GM21423 (cell line): Measurements from ENCODE around the gene DHTKD1.
"Not testable (repeated sequence)": the region's sequence is repeated elsewhere in the genome, so short reads cannot be mapped to it uniquely, and the experiment has no call there.

Experiments
- ATAC-seq: cut with Tn5 transposase; IDR thresholded peaks from one replicate; pipeline ENCODE4 v1.9.1; 2021; ENCODE audit warnings: mild to moderate bottlenecking, moderate library complexity; ENCODE audit not compliant: unreplicated experiment

DHTKD1 gene

DNA sequence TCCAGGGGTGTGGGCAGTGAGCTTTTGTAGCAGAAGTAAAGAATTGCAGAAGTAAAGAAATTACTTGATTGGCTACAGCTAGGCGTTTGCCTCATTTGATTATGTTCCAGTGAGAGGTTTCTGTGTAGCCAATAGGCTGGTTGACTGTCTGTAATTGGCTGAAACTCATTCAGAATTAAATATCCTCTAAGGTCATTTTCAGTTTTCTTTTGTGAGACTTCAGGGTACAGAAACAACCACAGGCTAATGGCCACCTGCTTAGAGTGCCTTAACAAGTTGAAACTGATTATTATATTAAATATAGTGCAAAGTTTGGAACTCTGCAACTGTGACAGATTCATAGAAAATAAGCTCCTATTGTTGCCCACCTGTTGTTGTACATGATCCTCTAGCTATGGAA lies 71.3 kb downstream of the DHTKD1 start:
- no peak for ATAC-seq

DNA sequence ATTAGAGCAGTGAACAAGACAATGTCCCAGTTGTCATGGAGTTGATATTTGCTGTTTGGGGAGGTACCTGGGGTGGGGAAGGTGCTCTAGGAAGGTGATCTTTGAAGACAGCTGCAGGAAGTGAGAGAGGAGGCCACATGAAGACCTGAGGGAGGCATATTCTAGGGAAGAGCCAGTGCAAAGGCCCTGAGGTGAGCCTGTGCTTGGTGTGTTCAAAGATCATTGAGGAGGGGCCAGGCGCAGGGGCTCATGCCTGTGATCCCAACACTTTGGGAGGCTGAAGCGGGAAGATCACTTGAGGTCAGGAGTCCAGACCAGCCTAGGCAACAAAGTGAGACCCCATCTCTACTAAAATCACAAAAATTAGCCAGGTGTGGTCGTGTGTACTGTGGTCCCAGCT lies 75.8 kb downstream of the DHTKD1 start:
- no peak for ATAC-seq

DNA sequence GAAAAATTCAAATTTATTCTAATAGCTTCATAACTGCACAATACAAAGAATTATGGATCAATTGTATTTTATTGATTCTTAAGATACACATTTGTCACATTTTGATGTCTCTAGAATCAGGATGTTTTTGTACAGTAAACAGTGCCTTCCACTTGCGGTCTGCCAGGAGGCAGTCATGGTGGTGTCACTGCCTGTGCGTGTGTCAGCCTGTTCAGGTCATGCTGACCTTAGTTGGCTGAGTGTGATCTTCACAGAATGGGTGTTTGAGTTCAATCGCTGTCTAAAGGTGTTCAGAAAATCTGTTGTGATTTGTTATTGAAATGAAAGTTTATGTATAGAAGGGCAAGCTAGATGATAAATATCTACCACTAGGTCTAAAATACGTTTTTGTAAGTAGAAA lies 81.4 kb downstream of the DHTKD1 start:
- ATAC-seq: no peak

DNA sequence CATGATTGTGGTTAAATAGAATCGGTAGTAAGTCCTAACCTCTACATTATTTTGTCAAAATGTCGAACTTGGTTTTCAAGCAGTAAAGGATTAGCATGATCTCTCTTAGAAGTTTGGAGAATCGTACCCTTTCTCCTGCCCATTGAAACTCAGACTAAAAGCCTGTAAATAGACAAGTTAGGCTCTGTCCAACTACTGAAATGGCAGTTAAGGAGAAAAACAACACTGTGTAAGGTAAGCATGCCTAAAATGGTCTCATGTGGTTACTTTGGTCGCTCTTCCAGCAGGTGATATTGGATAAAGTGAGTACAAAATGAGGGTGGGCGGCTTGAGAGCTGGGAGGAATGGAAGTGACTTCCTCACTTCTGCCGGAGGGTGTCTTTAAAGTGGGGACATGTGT lies 85.8 kb downstream of the DHTKD1 start:
- ATAC-seq: no peak

DNA sequence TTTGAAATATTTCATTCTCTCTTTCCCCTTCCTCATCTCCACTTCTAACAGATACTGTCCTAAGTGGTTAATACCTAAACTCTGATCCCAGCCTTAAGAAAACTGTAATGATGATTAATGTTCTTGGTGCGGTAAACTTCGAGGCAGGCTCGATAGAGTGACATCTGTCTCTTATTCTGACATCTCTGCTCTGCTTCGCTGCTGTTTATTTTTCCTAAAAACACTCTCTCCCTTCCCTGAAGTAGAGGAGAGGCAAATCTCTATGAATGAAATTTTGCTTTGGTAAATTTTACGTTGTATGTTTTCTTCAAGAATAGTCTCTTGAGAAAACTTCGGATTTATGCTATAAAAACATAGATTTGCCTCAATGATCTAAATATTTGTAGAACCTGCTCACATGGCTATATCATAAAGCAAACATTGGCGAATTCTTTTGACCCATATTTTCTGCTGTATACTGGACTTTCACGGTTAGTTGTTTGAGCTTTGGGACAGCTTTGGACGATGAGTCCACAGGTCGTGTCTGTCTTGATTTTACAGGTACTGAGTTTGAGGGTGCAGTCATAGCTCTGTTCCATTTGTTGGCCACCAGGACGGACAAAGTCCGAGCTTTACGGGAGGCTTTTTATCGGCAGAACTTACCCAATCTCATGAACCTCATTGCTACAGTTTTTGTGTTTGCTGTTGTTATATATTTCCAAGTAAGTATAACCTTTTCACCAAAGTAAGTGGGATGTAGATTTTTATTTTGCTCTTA lies 87.8 kb downstream of the DHTKD1 start:
- no peak for ATAC-seq

DNA sequence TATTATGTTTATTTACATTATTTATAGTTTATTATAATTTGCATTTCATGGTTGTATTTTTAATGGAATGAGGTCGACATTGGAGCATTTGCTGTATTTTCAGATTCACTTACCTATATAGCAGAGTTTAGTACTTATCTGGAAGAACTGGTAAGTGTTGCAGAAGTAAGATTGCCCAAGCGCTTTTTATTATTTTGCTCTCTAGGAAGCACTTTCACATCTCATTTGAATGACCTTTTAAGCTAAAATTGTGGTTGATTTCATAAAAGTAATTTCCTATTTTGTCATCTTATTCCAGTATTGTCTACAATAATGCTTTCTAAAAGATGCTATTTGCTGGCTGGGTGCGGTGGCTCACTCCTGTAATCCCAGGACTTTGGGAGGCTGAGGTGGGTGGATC lies 89.4 kb downstream of the DHTKD1 start:
- ATAC-seq: no peak

DNA sequence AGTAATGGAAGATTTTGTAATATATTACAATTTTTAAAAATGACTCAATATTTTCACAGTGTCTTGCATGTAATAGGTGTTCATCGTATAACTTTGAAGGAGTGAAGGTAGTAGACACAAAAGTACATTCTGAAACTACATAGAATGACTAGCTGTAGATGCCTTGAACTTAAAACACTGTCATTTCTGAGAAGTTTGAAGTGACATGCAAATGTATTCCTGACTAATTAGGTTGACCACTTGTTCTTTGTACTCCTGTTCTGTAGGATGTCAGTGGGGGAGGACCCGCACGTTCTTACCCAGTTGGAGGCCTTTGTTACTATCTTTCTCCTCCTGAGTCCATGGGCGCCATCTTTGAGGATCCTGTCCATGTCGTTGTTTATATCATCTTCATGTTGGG lies 91.9 kb downstream of the DHTKD1 start:
- ATAC-seq: no peak

DNA sequence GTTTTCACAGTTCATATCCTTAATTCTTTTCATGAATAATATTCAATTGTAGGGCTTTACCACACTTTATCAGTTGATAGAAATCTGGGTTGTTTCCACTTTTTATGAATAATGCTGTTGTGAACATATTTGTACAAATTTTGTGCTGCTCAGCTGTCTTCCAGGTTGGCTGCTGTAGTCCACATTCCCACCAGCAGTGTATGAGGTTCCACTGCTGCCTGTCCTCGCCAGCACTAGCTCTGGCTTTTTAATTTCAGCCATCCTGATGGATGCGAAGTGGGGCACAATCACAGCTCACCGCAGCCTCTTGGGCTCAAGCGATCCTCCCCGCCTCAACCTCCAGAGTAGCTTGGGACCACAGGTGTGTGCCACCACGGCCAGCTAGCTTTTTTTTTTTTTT lies 94.2 kb downstream of the DHTKD1 start:
- ATAC-seq: no peak

DNA sequence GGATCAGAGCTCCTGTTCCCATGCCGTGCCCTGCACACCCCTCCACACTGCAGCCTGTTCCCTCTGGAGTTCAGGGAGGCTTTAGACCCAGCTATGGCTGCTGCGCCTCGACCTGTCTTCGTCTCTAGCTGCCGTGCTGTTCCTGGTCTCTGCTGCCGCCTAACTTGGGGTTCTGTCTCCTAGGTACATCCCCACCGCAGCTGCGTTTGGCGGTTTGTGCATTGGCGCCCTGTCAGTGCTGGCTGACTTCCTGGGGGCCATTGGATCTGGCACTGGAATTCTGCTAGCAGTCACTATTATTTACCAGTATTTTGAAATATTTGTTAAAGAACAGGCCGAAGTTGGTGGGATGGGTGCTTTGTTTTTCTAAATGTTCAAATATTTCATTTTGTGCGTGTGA lies 95.3 kb downstream of the DHTKD1 start:
- no peak for ATAC-seq

DNA sequence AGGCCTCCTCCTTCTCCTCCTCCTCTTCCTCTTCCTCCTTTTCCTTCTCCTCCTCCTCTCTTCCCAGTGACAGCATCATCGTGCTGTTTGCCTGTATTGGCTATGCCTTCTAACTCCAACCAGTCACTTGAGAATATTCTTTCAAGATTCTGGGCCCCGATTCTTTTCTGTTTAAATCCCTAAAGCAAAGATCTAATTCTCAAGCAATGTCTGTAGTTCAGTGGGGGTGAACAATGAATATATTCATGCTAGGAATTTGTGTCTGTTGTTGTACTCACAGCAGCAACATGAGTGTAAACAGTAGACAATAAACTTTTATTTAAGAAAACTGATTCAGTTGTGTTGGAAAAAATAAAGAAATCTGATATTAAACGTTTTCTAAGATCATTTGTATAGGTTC lies 96.3 kb downstream of the DHTKD1 start:
- ATAC-seq: no peak

DNA sequence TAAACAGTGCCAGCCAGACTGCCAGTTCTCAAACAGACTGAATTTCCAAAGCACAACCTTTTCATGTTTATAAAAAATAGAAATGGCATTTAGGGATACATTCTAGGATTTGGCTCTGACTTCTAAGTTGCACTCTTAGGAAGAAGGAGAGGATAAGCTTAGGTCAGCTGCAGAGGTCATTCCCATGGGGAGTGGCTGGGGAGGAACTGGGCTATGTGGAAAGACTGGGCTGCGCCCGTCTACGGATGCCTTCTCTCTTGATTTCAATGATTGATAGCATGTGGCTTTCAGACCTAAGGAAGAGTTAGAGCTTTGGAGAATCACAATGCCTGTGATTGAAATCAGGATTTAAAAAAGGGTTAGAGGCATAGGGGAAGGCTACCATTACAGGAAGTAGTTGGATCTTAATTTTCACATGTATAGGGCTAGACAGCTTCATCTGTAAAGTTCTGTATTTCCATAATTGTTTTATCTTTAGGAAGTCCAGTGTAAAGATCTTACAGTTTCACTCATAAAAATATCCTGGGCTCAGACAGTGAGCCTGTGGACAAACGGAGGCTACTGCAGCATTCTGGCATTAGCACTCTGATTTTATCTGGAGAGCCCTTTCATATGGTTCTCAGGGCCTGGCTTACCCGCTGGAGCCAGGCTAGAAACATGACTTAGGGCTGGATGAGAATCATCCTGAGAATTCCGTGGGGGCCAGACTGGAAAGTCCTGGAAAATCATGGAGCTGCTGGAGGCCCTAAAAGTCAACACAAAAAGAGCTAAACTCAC lies 97.4 kb downstream of the DHTKD1 start:
- ATAC-seq: no peak

DNA sequence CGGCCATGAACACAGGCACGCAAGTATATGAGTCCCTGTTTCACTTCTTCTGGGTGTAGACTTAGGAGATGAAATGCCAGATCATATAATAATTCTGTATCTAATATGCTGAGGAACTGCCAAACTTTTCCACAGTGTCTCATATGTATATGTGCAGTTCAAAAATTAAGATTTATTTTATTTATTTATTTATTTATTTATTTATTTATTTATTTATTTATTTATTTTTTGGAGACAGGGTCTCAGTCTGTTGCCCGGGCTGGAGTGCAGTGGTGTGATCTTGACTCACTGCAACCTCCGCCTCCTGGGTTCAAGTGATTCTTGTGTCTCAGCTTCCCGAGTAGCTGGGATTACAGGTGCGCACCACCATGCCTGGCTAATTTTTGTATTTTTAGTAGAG lies 102.8 kb downstream of the DHTKD1 start:
- not testable (repeated sequence) for ATAC-seq
